Activated CD8-positive, alpha-beta memory T cell treated with anti-CD3 and anti-CD28 coated beads for 48 hours (primary cell): Measurements from ENCODE around the gene NTM.
"Not testable (repeated sequence)": the region's sequence is repeated elsewhere in the genome, so short reads cannot be mapped to it uniquely, and the experiment has no call there.

ENCODE experiments used
- DNase-seq, 3 experiments: peaks; one replicate each; pipeline ENCODE4 v3.0.0-alpha.2; 2020; ENCODE audit warnings: low read depth in 2 of 3, low spot score in 2 of 3

Gene NTM

GRCh38 chr11:132361011-132361550, 990.7 kb downstream of the NTM start:
- no peak for DNase-seq

GRCh38 chr11:132365650-132366049, 995.2 kb downstream of the NTM start:
- DNase-seq = no peak

DNA sequence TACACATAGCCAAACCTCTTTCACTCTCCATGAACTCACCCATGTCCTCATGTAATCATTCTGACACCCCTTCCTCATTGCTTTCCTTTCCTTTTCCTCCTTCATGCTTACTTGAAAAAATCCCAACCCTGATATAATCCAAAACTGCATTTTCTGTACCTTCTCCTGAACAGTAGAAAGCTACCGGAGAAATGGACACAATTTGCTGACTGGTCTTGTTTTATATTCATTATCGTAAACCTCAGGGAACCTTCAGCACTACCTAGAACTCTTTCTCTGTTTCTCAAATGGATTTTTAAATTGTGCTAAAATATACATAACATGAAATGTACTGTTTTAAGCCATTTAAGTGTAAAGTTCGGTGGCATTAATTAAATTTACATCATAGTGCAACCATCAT, 996.9 kb downstream of the NTM start:
- no peak for DNase-seq

GRCh38 chr11:132370114-132370513, 999.7 kb downstream of the NTM start:
- not testable (repeated sequence) for DNase-seq

GRCh38 chr11:132373405-132374143, 1003.2 kb downstream of the NTM start:
- no peak for DNase-seq

GRCh38 chr11:132379540-132379939, 1009.1 kb downstream of the NTM start:
- DNase-seq = no peak
